ENCODE results near the gene MAEA.

The MAEA gene

DNA sequence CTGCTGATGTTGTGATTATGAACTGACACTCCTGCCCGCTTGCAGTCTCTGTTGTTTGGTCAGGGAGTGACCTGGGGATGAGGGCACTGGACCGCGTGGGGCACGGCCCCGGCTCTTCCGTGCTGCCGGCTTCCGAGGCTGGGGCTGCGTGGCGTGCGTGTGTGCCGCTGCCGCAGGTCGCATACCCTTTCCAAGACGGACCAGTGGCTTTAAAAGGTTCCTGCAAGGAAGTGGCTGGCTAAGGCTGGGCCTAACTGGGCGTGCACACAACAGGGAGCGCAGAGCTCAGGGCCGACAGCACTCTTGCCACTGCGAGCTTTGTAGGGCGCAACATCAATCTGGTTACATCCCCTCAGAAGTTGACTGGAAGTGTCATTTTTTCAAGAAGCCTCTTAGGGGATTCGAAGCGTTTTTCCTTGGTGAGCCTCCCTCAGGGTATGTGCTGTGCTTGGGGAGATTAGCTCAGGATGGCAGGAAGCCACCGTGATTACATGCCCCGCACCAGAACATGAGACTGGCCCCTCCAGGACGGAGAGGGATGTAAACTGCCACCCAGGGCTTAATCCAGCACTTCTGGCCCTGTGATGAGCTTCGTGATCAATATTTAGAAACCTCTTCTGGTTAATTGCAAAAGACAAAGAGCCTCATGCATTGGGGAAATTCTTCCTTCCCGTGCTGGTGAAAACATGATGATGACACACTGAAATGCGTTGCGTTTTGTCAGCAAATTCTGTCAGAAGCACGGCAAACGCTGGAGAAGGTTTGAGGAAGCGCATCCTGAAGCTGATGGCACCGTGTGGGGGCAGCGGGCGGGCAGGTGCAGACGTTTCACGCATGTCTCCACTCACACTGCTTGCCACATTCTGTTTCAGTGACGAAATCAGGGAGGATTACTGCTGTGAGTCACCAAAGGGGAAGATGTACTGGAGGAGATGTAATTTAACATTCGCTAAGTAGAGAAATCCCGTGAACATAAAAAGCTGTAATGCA is 11.1 kb downstream of the MAEA start:
- DNase-seq (ENCODE audit: low spot score): no peak

DNA sequence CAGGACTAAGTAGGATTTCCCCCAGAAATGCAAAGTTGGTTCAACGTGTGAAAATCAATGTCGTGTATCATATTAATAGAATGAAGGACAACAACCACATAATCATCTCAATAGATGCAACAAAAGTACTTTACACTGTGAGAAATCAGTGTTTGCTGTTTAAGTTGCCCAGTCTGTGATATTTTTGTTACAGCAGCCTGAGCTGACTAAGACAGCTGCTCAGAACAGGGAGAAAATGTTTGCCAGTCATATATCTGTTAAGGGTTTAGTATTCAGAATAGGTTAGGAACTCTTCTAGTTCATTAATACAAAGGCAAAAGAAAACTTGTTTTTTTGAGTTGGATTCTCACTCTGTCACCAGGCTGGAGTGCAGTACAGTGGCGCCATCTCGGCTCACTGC is 12.5 kb downstream of the MAEA start:
- no peak for DNase-seq (ENCODE audit: low spot score)

DNA sequence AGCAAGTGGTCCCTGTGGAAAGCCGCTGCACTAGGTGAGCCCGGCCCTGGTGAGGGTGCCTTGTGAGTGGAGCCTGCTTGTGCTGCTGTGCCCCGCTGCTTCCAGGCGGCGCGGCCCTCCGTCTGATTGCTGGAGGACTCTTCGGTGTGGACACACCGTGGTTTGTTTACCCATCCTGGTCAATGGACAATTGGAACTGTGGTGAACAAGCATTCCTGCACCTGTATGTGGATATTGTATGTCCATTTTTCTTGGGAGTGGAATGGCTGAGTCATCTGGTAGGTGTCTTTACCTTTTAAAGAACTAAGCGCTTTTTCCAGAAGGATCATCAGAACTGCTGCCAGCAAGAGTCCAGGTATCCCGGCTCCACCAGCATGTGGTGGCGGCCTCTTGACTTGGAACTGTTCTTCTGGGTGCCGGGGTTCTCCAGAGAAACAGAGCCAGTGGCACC is 15.6 kb downstream of the MAEA start:
- no peak for DNase-seq (ENCODE audit: low spot score)

DNA sequence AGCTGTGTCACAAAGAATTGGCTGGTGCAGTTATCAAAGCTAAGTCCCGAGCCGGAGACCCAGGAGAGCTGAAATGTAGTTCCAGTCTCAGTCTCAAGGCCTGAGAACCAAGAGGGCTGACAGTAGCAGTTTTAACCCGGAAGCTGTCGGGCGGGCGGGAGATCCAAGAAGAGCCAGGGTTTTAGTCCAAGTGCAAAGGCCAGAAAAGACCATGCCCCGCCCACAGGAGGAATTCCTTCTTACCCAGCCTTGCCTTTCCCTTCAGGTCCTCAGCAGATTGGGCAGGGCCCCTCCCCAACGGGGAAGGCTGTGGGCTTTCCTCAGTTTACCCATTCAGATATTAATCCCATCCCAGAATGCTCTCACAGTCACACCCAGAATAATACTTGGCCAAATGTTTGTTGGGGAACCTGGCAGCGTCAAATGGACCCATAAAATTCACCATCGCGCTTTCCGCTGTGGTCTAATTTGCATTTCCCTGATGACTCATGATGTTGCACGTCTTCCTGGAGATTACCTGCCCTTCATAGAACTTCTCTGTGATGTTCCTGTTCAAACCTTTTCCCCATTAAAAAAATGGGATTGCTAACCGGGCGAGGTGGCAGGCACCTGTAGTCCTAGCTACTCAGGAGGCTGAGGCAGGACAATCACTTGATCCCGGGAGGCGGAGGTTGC is 16.2 kb downstream of the MAEA start:
- no peak for DNase-seq (ENCODE audit: low spot score)

DNA sequence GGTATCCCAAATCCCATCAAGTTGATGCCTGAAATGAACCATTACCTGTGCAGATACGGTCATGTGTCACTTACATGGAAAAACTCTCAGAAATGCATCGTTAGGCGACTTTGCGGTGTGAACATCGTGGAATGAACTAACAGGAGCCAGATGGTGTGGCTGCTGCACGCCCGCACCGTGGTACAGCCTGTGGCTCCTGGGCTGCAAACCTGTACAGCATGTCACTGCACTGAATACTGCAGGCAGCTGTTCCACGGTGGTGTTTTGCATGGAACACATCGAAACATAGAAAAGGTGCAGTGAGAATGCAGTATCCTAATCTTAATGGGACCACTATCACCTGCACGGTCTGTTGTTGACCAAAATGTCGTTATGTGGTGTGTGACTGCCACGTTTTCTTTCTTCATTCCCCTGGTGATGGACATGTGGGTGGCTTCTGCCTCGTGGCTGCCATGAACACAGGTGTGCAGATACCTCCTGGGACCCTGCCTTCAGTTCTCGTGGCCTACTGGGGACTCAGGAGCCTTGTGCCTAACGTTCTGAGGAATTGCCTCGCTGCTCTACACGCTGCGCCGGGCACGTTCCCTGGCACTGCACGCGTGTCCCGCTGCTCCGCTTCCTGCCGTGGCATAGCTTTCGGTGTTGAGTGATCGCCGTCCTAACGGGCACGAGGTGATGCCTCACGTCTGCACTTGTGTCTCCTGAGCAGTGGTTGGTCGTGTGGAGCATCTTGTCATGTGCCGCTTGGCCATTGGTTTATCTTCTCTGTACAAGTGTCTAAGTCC is 18.5 kb downstream of the MAEA start:
- no peak for DNase-seq (ENCODE audit: low spot score)

DNA sequence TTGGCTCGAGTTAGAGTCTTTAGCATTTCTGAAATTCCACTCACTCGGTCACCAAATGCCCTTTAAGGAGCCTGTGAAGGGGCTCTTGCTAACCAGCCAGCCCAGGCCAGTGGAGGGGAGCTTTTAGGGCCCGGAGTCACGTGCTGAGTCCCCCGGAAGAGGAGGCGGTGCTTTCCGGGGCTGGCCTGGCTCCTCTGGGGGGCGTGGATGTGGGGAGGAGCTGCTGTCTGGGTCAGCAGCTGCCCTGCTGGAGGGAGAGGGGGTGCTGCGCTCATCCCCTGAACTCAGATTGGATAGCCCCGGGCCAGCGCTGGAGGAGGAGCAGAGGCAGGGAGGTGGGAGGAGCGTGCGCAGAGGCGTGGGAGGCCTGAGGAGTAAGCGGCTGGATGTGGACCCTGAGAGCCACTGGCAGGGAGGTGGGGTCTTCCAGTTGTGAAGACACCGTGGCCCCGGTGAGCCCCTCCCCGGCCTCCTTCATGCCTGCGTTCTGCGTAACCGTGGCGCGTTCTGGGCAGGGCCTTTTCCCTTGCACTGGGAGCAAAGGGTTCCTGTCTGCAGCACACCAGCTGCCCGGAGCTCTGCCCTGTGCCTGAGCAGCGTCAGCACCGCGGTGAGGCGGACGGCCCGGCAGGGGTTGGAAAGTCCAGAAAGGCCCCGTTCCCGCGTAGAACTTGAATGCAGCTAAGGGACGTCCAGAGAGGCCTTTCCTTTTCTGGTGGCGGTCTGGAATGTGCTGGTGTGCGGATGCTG is 19.7 kb downstream of the MAEA start:
- DNase-seq (ENCODE audit: low spot score): peak; percentile 13

DNA sequence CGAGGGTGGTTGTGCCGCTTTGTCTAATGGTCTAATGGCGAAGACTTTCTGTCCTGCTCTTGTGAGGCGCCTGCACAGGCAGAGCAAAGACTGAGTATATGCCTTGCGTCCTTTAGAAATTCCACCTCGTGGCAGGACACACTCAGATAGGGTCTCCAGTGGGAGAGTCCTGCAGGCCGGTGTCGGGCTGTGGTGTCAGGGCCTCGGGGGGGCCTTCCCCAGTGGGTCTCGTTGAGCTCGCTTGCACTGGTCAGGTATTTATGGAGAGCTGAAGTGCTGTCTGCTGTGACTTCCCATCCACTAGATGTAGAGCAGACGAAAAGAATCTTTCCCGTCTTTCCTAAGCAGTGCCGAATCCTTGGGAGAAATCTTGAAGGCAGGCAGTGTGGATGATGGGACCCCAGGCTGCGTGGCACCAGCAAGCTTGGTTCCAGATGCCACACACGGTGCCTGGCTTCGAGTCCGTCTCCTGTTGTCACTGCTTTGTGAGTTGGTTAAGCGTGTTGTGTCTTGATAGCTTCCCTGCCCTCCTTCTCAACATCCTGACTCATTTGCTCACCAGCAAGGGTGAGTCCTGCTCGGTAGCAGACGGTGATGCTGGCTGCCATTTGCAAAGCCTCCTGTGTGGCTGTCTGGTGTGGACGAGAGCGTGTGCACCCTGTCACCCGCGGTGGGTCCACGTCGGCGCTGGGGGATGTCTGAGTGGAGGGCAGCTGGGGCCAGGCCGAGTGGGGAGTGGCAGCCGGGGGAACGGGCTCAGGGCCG is 20.5 kb downstream of the MAEA start:
- no peak for DNase-seq (ENCODE audit: low spot score)

DNA sequence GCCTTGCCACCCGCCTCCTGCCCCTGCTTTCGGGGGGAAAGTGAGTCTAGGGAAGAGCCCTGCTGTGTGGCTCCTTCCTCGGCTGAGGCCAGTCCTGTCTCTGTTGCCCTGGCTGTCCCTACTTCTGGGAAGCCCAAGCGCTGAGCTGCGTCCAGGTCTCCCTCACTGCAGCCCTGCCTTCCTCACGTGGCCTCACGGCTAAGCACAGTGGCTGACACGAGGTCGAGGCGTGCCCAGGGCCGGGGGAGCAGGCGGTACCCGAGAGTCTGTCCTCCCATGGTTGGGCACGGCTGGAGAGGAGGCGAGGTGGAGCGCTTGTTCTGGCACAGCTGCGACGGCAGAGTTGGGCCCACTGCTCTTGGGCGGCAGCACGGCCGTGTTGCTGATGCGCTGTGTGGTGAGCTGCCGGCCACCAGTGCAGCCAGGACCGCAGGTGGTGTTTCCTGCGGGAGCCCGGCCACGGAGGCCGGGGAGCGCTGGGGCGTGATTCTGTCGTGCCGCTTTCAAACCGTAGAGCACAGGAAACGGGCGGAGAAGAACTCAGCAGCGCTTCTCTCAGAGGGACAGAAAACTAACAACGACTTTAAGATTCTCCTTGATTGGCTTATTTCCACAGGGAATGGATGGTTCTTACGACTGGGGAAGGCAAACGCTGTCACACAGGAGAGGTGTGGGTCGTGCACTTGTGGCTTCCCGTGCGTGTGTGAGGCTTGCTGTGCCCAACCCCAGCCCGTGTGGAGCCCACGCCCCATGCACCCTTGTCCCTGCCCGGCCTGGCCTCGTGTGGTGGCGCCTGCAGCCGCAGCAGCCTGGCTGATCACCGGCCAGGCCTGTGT is 21.3 kb downstream of the MAEA start:
- DNase-seq (ENCODE audit: low spot score): no peak

DNA sequence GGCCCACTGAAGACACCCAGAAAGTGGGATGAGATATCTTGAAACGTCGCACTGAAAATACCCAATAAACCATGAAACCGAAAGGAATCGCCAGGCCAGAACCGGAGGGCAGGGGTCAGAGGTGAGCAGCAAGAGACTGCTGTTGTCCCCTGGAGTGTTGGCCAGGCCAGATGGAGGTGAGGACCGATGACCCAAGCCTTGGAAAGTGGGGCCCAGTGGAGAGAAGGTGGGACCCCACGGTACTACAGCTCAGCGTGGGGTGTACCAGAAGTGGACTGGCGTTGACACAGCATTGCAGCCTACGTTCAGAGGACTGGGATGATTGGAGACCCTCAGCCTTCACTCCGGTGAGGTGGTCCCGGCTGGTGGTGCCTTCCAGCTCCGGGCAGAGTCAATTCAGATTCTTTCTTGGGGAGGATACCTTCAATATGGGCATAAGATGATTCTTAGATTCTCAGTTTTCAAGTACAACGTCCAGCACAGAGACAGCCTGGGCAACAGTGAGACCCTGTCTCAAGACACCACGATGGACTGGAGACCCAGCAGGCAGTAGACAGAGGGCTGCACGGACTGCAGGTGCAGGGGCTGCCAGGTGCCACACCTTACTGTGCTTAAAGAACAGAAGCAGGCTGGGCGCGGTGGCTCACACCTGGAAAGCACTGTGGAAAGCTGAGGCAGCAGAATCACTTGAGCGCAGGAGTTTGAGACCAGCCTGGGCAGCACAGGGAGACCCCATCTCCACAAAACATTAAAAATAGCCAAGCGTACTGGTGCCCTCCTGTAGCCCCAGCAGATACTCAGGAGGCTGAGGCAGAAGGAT is 23.3 kb downstream of the MAEA start:
- no peak for DNase-seq (ENCODE audit: low spot score)

DNA sequence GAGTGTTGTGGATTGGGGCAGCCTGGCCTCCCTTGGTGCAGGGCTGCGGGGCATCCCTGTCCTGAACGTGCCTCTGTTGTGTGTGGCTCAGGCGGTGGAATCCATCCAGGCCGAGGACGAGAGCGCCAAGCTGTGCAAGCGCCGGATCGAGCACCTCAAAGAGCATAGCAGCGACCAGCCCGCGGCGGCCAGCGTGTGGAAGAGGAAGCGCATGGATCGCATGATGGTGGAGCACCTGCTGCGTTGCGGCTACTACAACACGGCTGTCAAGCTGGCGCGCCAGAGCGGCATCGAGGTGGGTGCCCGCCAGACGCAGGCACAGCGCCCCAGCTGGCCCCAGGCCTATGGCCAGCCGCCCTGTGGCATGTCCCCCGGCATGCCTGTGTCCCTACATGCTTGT is 25.6 kb downstream of the MAEA start:
- DNase-seq (ENCODE audit: low spot score): no peak

DNA sequence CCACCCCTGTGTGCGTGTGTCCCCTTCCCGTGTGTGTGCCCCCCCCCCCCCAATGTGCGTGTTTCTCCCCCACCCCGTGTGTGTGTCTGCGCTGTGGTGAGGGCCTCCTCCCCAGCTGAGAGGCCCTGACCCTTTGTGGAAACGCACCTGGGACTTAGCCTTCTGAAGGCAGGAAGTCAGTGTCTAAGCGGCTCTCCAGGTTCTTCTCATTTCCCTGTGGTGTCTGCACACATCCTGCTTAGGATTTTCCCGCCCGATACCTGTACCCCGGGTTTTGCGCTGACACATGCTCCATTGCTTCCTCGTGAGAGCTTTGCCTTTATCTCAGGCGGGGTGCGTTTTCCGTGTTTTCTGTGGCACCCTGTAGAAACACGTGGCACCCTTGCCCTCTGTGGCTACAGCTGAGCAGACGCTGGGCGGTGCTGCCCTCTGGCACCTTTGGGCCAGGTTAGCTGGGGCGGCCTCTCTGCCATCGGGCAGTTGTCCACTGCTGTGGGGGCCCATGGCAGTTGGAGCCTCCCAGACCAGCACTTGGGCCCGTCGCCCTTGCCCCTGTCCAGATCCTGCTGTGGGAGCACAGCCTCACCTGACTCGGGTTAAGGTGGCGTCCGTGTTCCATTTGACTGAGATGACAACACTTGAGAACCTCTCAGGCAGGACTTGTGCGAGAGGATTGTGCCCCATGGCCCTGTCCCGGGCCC is 26.3 kb downstream of the MAEA start:
- no peak for DNase-seq (ENCODE audit: low spot score)

DNA sequence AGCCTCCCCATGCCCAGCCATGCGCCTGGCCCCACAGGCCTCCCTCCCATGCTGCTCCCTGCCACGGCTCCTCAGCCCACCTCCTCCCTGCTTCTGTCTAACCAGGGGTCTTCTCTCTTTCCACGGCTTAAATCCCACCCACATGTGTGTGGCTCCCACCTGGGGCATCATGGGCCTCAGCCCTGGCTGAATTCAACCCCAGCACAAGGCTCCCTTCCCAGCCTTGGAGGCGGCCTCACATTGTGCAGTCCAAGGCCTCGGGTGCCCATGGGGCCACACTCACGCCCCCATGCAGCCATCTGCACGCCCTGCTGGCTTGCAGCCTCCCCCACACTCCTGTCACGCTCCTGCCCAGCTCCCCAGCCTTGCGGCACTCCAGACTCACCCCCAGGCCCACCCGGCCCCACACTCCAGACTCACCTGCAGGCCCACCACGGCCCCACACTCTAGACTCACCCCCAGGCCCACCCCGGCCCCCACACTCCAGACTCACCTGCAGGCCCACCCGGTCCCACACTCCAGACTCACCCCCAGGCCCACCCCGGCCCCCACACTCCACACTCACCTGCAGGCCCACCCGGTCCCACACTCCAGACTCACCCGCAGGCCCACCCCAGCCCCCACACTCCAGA is 27.0 kb downstream of the MAEA start:
- no peak for DNase-seq (ENCODE audit: low spot score)

DNA sequence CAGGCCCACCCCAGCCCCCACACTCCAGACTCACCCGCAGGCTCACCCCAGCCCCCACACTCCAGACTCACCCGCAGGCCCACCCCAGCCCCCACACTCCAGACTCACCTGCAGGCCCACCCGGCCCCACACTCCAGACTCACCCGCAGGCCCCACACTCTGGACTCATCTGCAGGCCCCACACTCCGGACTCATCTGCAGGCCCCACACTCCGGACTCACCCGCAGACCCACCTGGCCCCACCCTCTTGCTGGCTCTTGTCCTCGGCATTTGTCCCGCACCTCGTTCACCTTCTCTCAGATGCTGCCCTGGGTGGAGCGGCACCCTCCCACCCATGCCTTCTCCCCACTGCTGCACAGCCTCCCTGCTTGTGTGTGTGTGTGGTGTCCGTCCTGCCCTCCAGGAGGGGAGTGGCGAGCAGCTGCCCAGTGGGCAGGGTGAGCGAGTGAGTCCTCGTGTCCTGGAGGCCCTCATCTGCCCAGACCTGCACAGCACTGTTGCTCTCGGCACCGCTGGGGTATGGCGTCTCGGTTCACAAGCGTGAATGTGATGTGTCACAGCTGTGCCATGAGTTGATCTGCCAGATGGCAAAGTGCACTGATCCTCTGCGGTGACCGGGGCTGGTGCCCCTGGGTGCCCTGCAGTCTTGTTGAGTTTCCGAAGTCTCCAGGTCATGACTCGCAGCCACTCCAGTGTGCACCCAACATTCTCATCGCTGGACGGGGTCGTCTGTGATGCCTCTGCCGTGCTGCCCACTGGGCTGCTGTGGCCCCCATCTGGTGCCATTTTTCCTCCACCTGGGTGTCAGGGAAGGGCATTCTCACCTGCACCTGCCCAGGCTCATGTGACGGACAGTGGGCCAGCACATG is 27.7 kb downstream of the MAEA start:
- no peak for DNase-seq (ENCODE audit: low spot score)

DNA sequence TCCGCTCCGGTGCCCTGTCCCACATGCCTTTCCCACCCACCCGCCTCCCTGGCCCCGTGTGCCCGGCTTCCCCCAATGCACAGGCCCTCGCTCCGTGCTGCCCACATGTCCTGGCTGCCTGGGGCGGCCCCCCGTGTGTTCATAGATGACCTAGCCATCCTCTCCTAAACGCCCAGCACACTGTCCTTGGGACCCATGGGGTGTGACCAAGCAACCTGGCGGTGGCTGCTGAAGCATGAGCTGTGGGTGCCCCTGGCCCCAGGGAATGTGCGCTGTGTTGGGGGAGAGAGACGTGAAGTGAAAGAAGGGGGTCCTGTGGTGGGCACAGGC is 28.3 kb downstream of the MAEA start:
- DNase-seq (ENCODE audit: low spot score): no peak

DNA sequence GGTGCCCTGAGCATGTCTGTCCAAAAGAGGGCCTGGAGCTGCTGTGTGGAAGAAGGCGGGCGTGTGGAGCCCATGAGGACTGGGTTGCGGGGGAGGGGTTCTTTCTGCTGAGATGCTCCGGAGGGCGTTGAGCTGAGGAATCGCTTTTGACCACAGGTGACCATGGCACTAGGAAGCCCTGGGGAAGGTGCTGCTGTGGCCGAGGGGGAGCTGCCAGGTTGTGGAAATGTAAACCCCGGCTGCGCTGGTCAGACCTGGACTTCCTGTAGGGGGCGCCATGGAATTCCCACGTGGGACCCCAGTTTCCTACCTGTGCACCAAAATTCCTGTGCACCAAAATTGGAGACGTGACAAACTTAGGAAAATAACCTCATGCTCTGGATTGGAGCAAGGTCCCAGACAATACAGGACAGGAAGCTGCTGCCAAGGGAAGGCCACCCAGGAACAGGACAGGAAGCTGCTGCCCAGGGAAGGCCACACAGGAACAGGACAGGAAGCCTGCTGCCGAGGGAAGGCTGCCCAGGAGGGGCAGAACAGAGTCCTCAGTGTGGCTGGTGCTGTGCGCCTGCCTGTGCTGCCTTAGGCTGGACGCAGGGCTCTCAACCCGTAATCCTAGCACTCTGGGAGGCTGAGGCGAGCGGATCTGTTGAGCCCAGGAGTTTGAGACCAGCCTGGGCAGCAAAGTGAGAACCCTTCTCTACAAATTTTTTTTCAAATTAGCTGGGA is 29.0 kb downstream of the MAEA start:
- DNase-seq (ENCODE audit: low spot score): peak; percentile 22

DNA sequence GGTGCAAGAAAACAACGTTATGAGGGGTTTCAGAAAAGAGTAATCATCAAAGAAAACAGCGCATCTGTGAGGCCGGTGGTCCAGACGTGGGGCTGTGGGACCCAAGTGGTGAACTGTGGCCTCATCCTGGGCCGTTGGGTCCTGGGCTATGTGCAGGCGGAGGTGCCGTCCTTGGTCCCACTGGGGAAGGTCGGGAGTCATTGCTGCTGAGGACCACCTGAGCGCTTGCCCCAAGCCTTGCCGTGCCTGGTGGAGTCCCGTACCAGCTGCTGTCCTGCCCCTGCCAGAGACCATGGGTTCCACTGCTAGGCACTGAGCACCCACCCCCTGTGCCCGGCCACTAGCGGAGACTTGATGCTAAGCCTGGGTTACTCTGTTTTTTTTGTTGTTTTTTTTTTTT is 31.8 kb downstream of the MAEA start:
- DNase-seq (ENCODE audit: low spot score): no peak

Data from hematopoietic multipotent progenitor cell treated with erythropoietin and hydrocortisone succinate and interleukin-3 and kit ligand, for 15 days (in vitro differentiated cells).